Measurements from ENCODE around the gene NTRK2. TPM values are rescaled to one million over a fixed set of nuclear protein-coding genes. Genes with fewer than 3 reads are reported as not detected.

Gene NTRK2
- total and polyA plus RNA-seq, 2 experiments from 2014 or later, result 0.99 to 3.7 TPM

- no peaks in the 10 kb centered on the region for H4K20me1 ChIP-seq (ENCODE audit: insufficient read depth, poor library complexity, severe bottlenecking)
- TF ChIP-seq EZH2phosphoT487 (IDR thresholded peaks at IDR 0.05; ENCODE audit: low read depth, severe bottlenecking, unreplicated experiment) (no peak), EZH2 (IDR thresholded peaks at IDR 0.05; ENCODE audit: borderline replicate concordance) (no peak), CTCF (IDR thresholded peaks at IDR 0.05; ENCODE audit: poor library complexity) (no peak)
- H3K4me3 ChIP-seq, result no peak overlapping the region
- H3K27ac ChIP-seq, result no peak overlapping the region
- no peaks in the 10 kb centered on the region for H3K4me1 ChIP-seq (ENCODE audit: insufficient read depth)
- 85% methylated on average over 5 of the region's 5 CpGs for WGBS (ENCODE audit: low lambda C conversion rate, missing lambda C conversion rate)
- no peak overlapping the region for H2AFZ ChIP-seq
- no peak for DNase-seq (ENCODE audit: low spot score)
- H3K4me2 ChIP-seq, result no peak overlapping the region
- no peaks in the 10 kb centered on the region for H3K27me3 ChIP-seq
- no peaks in the 10 kb centered on the region for H3K9me3 ChIP-seq (ENCODE audit: low read depth)
- H3K79me2 ChIP-seq, result no peaks in the 10 kb centered on the region
- no peaks in the 10 kb centered on the region for H3K36me3 ChIP-seq (replicated peaks; ENCODE audit: insufficient read depth, low read depth)
- no peaks in the 10 kb centered on the region for H3K9me2 ChIP-seq (replicated peaks; ENCODE audit: insufficient read depth)
Measured at GRCh38 chr9:84812355-84812754, 142.8 kb downstream of the NTRK2 start.

GRCh38 chr9:84812847-84813246 is 143.3 kb downstream of the NTRK2 start:
- TF ChIP-seq CTCF (IDR thresholded peaks at IDR 0.05; ENCODE audit: poor library complexity), result no peak
- TF ChIP-seq EZH2 (IDR thresholded peaks at IDR 0.05; ENCODE audit: borderline replicate concordance), result no peak
- TF ChIP-seq EZH2phosphoT487 (IDR thresholded peaks at IDR 0.05; ENCODE audit: low read depth, severe bottlenecking, unreplicated experiment), result no peak
- Histone ChIP-seq H3K4me1 (ENCODE audit: insufficient read depth) (no peaks in the 10 kb centered on the region), H3K27me3 (no peaks in the 10 kb centered on the region), H2AFZ (no peak overlapping the region), H3K4me3 (no peak overlapping the region), H3K79me2 (no peaks in the 10 kb centered on the region), H3K36me3 (replicated peaks; ENCODE audit: insufficient read depth, low read depth) (no peaks in the 10 kb centered on the region), H3K4me2 (no peak overlapping the region), H3K9me2 (replicated peaks; ENCODE audit: insufficient read depth) (no peaks in the 10 kb centered on the region), H4K20me1 (ENCODE audit: insufficient read depth, poor library complexity, severe bottlenecking) (no peaks in the 10 kb centered on the region), H3K9me3 (ENCODE audit: low read depth) (no peaks in the 10 kb centered on the region), H3K27ac (no peak overlapping the region)
- DNase-seq (ENCODE audit: low spot score), result no peak
- 85% methylated on average over 3 of the region's 3 CpGs for WGBS (ENCODE audit: low lambda C conversion rate, missing lambda C conversion rate)

- no peaks in the 10 kb centered on the region for H3K36me3 ChIP-seq (replicated peaks; ENCODE audit: insufficient read depth, low read depth)
- H4K20me1 ChIP-seq (ENCODE audit: insufficient read depth, poor library complexity, severe bottlenecking), result no peaks in the 10 kb centered on the region
- H3K9me3 ChIP-seq (ENCODE audit: low read depth), result no peaks in the 10 kb centered on the region
- H3K4me2 ChIP-seq, result no peak overlapping the region
- H3K27me3 ChIP-seq, result no peaks in the 10 kb centered on the region
- WGBS (ENCODE audit: low lambda C conversion rate, missing lambda C conversion rate), result 79% methylated on average over 1 of the region's 1 CpG
- no peak overlapping the region for H2AFZ ChIP-seq
- H3K4me3 ChIP-seq, result no peak overlapping the region
- DNase-seq (ENCODE audit: low spot score), result no peak
- no peak for TF ChIP-seq EZH2phosphoT487 (IDR thresholded peaks at IDR 0.05; ENCODE audit: low read depth, severe bottlenecking, unreplicated experiment)
- no peak for TF ChIP-seq EZH2 (IDR thresholded peaks at IDR 0.05; ENCODE audit: borderline replicate concordance)
- TF ChIP-seq CTCF (IDR thresholded peaks at IDR 0.05; ENCODE audit: poor library complexity), result no peak
- H3K79me2 ChIP-seq, result no peaks in the 10 kb centered on the region
- no peaks in the 10 kb centered on the region for H3K9me2 ChIP-seq (replicated peaks; ENCODE audit: insufficient read depth)
- no peak overlapping the region for H3K27ac ChIP-seq
- H3K4me1 ChIP-seq (ENCODE audit: insufficient read depth), result no peaks in the 10 kb centered on the region
Measured at GRCh38 chr9:84815554-84815953, 146.0 kb downstream of the NTRK2 start.

- Histone ChIP-seq H3K79me2 (no peaks in the 10 kb centered on the region), H3K36me3 (replicated peaks; ENCODE audit: insufficient read depth, low read depth) (no peaks in the 10 kb centered on the region), H3K4me2 (no peak overlapping the region), H3K9me2 (replicated peaks; ENCODE audit: insufficient read depth) (no peaks in the 10 kb centered on the region), H4K20me1 (ENCODE audit: insufficient read depth, poor library complexity, severe bottlenecking) (no peaks in the 10 kb centered on the region), H3K27ac (no peak overlapping the region), H3K27me3 (no peaks in the 10 kb centered on the region), H3K4me1 (ENCODE audit: insufficient read depth) (no peaks in the 10 kb centered on the region), H3K9me3 (ENCODE audit: low read depth) (no peaks in the 10 kb centered on the region), H2AFZ (no peak overlapping the region), H3K4me3 (no peak overlapping the region)
- TF ChIP-seq CTCF (IDR thresholded peaks at IDR 0.05; ENCODE audit: poor library complexity) (no peak), EZH2 (IDR thresholded peaks at IDR 0.05; ENCODE audit: borderline replicate concordance) (no peak), EZH2phosphoT487 (IDR thresholded peaks at IDR 0.05; ENCODE audit: low read depth, severe bottlenecking, unreplicated experiment) (no peak)
- WGBS (ENCODE audit: low lambda C conversion rate, missing lambda C conversion rate), result 95% methylated on average over 6 of the region's 6 CpGs
- DNase-seq (ENCODE audit: low spot score), result no peak
Measured at GRCh38 chr9:84817038-84817437, 147.5 kb downstream of the NTRK2 start.

All from hepatocyte (in vitro differentiated cells).